GM12878 (cell line): ENCODE data around the gene CD2. TPM values are rescaled to one million over a fixed set of nuclear protein-coding genes. Genes with fewer than 3 reads are reported as not detected.

Experiments used
- ATF2 ChIP-seq: IDR thresholded peaks from 2 replicates; pipeline ENCODE4 v1.6.1; 2012; ENCODE audit warnings: low read length, inconsistent platforms
- BCL11A ChIP-seq: IDR thresholded peaks from 2 replicates; pipeline ENCODE4 v1.6.1; 2011; ENCODE audit warnings: low read depth, low read length
- BCL3 ChIP-seq: IDR thresholded peaks from 2 replicates; pipeline ENCODE4 v1.6.1; 2011; ENCODE audit warnings: borderline replicate concordance, low read depth, mild to moderate bottlenecking, moderate library complexity, low read length; ENCODE audit not compliant: insufficient read depth, poor library complexity, severe bottlenecking
- BRCA1 ChIP-seq: IDR thresholded peaks from 2 replicates; pipeline ENCODE4 v1.6.1; 2011; ENCODE audit warnings: low read depth, low read length, improper control_type of control experiment
- CREM ChIP-seq: IDR thresholded peaks from 2 replicates; pipeline ENCODE4 v1.6.1; 2014; ENCODE audit warnings: antibody characterized with exemption, low read depth
- CTCF ChIP-seq, 3 experiments: IDR thresholded peaks in 2 of 3; conservative IDR thresholded peaks in 1 of 3; 2 replicates each; pipeline ENCODE4 v1.5.1; 2011; ENCODE audit warnings: low read depth in 3 of 3, low read length in 3 of 3, mild to moderate bottlenecking in 3 of 3, control low read depth in 2 of 3, moderate library complexity in 2 of 3, inconsistent platforms in 1 of 3, mixed read lengths in 1 of 3; ENCODE audit not compliant: control insufficient read depth in 2 of 3, insufficient read depth in 1 of 3; ENCODE audit errors: extremely low read depth in 1 of 3
- ESRRA ChIP-seq: IDR thresholded peaks from 2 replicates; pipeline ENCODE4 v1.6.1; 2012; ENCODE audit warnings: mild to moderate bottlenecking, low read length, improper control_type of control experiment
- HDAC2 ChIP-seq: fragments of 200-600 bp; sonication (generic); IDR thresholded peaks from 2 replicates; pipeline ENCODE4 v1.6.1; 2017
- IKZF1 ChIP-seq: fragments of 450-650 bp; conservative IDR thresholded peaks from 2 replicates; pipeline ENCODE4 v1.6.1; 2017; ENCODE audit warnings: antibody characterized with exemption, mild to moderate bottlenecking
- IRF5 ChIP-seq: fragments of 450-650 bp; IDR thresholded peaks from 2 replicates; pipeline ENCODE4 v1.6.1; 2017; ENCODE audit warnings: borderline replicate concordance
- JUNB ChIP-seq: IDR thresholded peaks from 2 replicates; pipeline ENCODE4 v1.6.1; 2016; ENCODE audit warnings: antibody characterized with exemption, mild to moderate bottlenecking
- MXI1 ChIP-seq: fragments of 150-350 bp; IDR thresholded peaks from 2 replicates; pipeline ENCODE4 v1.6.1; 2011; ENCODE audit warnings: low read depth, mild to moderate bottlenecking, inconsistent platforms, low read length, improper control_type of control experiment
- NFIC ChIP-seq: IDR thresholded peaks from 2 replicates; pipeline ENCODE4 v1.6.1; 2012; ENCODE audit warnings: low read depth, mild to moderate bottlenecking, inconsistent platforms, low read length, moderate library complexity
- NR2F1 ChIP-seq: fragments of 450-650 bp; conservative IDR thresholded peaks from 2 replicates; pipeline ENCODE4 v1.6.1; 2017; ENCODE audit warnings: mild to moderate bottlenecking
- POLR2AphosphoS2 ChIP-seq: IDR thresholded peaks from 2 replicates; pipeline ENCODE4 v1.6.1; 2011; ENCODE audit warnings: low read depth, mild to moderate bottlenecking, low read length, improper control_type of control experiment, moderate library complexity
- POU2F2 ChIP-seq: IDR thresholded peaks from 3 replicates; pipeline ENCODE4 v1.6.1; 2011; ENCODE audit warnings: low read depth, mild to moderate bottlenecking, low read length, borderline replicate concordance
- RBBP5 ChIP-seq: fragments of 200-600 bp; sonication (generic); conservative IDR thresholded peaks from 2 replicates; pipeline ENCODE4 v1.6.1; 2016
- RCOR1 ChIP-seq: conservative IDR thresholded peaks from 2 replicates; pipeline ENCODE4 v1.6.1; 2012; ENCODE audit warnings: low read depth, low read length, improper control_type of control experiment
- SPI1 ChIP-seq: IDR thresholded peaks from 2 replicates; pipeline ENCODE4 v1.6.1; 2011; ENCODE audit warnings: low read depth, mild to moderate bottlenecking, low read length, moderate library complexity, borderline replicate concordance; ENCODE audit not compliant: insufficient read depth
- TBL1XR1 ChIP-seq: IDR thresholded peaks from 2 replicates; pipeline ENCODE4 v1.6.1; 2012; ENCODE audit warnings: low read depth, low read length, improper control_type of control experiment
- ZBTB4 ChIP-seq: fragments of 450-650 bp; formaldehyde crosslinking; IDR thresholded peaks from 2 replicates; pipeline ENCODE4 v1.4.0; 2022; ENCODE audit warnings: mild to moderate bottlenecking, moderate library complexity
- polyA plus RNA-seq, 11 experiments: library from polyadenylated mRNA; depleted of rRNA in 4 of 11; unstranded in 6 of 11; stranded (reverse) in 5 of 11; fragments of >200 nt; fragmentation: Nextera tagmentation in 4 of 11; fragmentation: Illumina TruSeq in 1 of 11; extraction: Ambion mirVana in 4 of 11; extraction: Trizol in 1 of 11; gene quantifications; 1 replicate in 1 of 11; 2 replicates in 10 of 11; pipeline versions ENCODE4 v1.2.1 to v1.2.3, GENCODE V29; 2011 to 2016; ENCODE audit warnings: inconsistent platforms in 2 of 11, missing spikeins in 2 of 11, low read depth in 1 of 11
- total RNA-seq, 4 experiments: library from RNA; depleted of rRNA in 3 of 4; stranded (reverse); fragments of >200 nt in 3 of 4; fragmentation: Illumina TruSeq in 1 of 4; extraction: Trizol in 1 of 4; gene quantifications; 2 replicates each; pipeline versions ENCODE4 v1.2.1 to v1.2.3, GENCODE V29; 2013 to 2021

CD2 gene
- total and polyA plus RNA-seq, 10 of the 15 experiments (the other 5 are each of a cell fraction or from before 2014, with no cell fraction given) = 0.15 to 4.3 (median 2.8) TPM

GRCh38 chr1:116737855-116738321 is 16.3 kb upstream of the CD2 start (continued):
- TF ChIP-seq JUNB (no peak), MXI1 (no peak), SPI1 (no peak), IKZF1 (0 out of 2 replicates have a peak, but pooled peaks have one; percentile 2), POLR2AphosphoS2 (no peak), BRCA1 (no peak), IRF5 (no peak), HDAC2 (no peak), RBBP5 (no peak; the same call in 1 of the 2 replicates), CREM (peak; percentile 22; the same call in 1 of the 2 replicates), ZBTB4 (CRISPR knock-in tag) (no peak), ESRRA (no peak), BCL3 (no peak), POU2F2 (no peak), ATF2 (peak; percentile 83), NR2F1 (0 out of 2 replicates have a peak, but pooled peaks have one; percentile 43), RCOR1 (no peak), CTCF (IDR thresholded peaks at IDR 0.05 in 2 of 3, conservative IDR thresholded peaks at IDR 0.05 in 1 of 3; ENCODE audit: control insufficient read depth in 2 of 3, extremely low read depth in 1 of 3, insufficient read depth in 1 of 3, low read depth in 3 of 3, low read length in 3 of 3) (no peak), TBL1XR1 (no peak), BCL11A (no peak), NFIC (peak; percentile 66; the same call in 1 of the 2 replicates)
